MM.1S (cell line): ENCODE measurements around the gene SECISBP2.
"Not testable (repeated sequence)": the region's sequence is repeated elsewhere in the genome, so short reads cannot be mapped to it uniquely, and the experiment has no call there.

Experiments used
- EZH2 ChIP-seq: fragments of 300-600 bp; sonication (generic); optimal IDR thresholded peaks from 2 replicates; pipeline ENCODE3; 2017; ENCODE audit warnings: low read depth, mild to moderate bottlenecking, antibody characterized with exemption, low read length, mixed read lengths
- TF ChIP-seq, protein P1 (sequence below): fragments of 300-600 bp; sonication (generic); IDR thresholded peaks from 2 replicates; pipeline ENCODE4 v1.5.1; 2016; ENCODE audit warnings: antibody characterized with exemption, low read length, mixed read lengths

DNA sequence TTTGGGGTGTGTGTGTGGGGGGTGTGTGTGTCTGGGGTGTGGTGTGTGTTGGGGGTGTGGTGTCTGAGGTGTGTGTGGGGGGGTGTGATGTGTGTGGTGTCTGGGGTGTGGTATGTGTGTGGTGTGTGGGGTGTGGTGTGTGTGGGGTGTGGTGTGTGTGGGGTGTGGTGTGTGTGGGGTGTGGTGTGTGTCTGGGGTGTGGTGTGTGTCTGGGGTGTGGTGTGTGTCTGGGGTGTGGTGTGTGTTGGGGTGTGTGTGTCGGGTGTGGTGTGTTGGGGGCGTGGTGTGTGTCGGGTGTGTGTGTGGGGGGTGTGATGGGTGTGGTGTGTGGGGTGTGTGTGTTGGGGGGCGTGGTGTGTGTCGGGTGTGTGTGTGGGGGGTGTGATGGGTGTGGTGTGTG, 53.5 kb downstream of the SECISBP2 start:
- TF ChIP-seq, protein P1, sequence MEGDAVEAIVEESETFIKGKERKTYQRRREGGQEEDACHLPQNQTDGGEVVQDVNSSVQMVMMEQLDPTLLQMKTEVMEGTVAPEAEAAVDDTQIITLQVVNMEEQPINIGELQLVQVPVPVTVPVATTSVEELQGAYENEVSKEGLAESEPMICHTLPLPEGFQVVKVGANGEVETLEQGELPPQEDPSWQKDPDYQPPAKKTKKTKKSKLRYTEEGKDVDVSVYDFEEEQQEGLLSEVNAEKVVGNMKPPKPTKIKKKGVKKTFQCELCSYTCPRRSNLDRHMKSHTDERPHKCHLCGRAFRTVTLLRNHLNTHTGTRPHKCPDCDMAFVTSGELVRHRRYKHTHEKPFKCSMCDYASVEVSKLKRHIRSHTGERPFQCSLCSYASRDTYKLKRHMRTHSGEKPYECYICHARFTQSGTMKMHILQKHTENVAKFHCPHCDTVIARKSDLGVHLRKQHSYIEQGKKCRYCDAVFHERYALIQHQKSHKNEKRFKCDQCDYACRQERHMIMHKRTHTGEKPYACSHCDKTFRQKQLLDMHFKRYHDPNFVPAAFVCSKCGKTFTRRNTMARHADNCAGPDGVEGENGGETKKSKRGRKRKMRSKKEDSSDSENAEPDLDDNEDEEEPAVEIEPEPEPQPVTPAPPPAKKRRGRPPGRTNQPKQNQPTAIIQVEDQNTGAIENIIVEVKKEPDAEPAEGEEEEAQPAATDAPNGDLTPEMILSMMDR, result not testable (repeated sequence)
- not testable (repeated sequence) for TF ChIP-seq EZH2
